Cardiac muscle cell (in vitro differentiated cells and primary cell): Measurements from ENCODE around the gene MAPKBP1. TPM values are rescaled to one million over a fixed set of nuclear protein-coding genes. Genes with fewer than 3 reads are reported as not detected.
A peak's percentile ranks its signal among the peaks of the same experiment; 100 is the strongest.
"Not testable (repeated sequence)": the region's sequence is repeated elsewhere in the genome, so short reads cannot be mapped to it uniquely, and the experiment has no call there.

Experiments used
- DNase-seq, 2 donors: peaks; one replicate each; pipeline versions ENCODE4 v3.0.0 to v3.0.0-alpha.2; 2010 to 2017; ENCODE audit warnings: low read depth in 1 of 2, low spot score in 1 of 2
- H3K27ac ChIP-seq: fragments of 200-600 bp; sonication (generic); 2 replicates; pipeline ENCODE4 v1.5.1; 2016
- H3K27me3 ChIP-seq: fragments of 200-600 bp; sonication (generic); 2 replicates; pipeline ENCODE4 v1.6.0; 2016; ENCODE audit warnings: control low read depth
- H3K36me3 ChIP-seq: fragments of 200-600 bp; sonication (generic); 2 replicates; pipeline ENCODE4 v1.5.1; 2016; ENCODE audit warnings: control low read depth
- H3K4me1 ChIP-seq: fragments of 200-600 bp; sonication (generic); 2 replicates; pipeline ENCODE4 v1.8.1; 2017; ENCODE audit warnings: low read depth, mild to moderate bottlenecking, mixed run types
- H3K4me3 ChIP-seq: fragments of 200-600 bp; sonication (generic); 2 replicates; pipeline ENCODE4 v1.5.1; 2016; ENCODE audit warnings: mild to moderate bottlenecking
- H3K9me3 ChIP-seq: fragments of 200-600 bp; sonication (generic); 2 replicates; pipeline ENCODE4 v1.5.1; 2017; ENCODE audit warnings: low read depth, mild to moderate bottlenecking, control low read depth
- polyA plus RNA-seq: library from polyadenylated mRNA; unstranded; fragments of >200 nt; fragmentation: Nextera tagmentation; extraction: Ambion mirVana; gene quantifications from 2 replicates; pipeline ENCODE4 v1.2.1, GENCODE V29; 2016
- total RNA-seq: library from RNA; depleted of rRNA; stranded (reverse); fragments of >200 nt; gene quantifications from 2 replicates; pipeline ENCODE4 v1.2.3, GENCODE V29; 2016
- TF ChIP-seq, protein P1 (sequence below): IDR thresholded peaks from 2 replicates; pipeline ENCODE4 v1.5.1; 2012; ENCODE audit warnings: low read depth, mild to moderate bottlenecking, low read length

Gene MAPKBP1, protein sequence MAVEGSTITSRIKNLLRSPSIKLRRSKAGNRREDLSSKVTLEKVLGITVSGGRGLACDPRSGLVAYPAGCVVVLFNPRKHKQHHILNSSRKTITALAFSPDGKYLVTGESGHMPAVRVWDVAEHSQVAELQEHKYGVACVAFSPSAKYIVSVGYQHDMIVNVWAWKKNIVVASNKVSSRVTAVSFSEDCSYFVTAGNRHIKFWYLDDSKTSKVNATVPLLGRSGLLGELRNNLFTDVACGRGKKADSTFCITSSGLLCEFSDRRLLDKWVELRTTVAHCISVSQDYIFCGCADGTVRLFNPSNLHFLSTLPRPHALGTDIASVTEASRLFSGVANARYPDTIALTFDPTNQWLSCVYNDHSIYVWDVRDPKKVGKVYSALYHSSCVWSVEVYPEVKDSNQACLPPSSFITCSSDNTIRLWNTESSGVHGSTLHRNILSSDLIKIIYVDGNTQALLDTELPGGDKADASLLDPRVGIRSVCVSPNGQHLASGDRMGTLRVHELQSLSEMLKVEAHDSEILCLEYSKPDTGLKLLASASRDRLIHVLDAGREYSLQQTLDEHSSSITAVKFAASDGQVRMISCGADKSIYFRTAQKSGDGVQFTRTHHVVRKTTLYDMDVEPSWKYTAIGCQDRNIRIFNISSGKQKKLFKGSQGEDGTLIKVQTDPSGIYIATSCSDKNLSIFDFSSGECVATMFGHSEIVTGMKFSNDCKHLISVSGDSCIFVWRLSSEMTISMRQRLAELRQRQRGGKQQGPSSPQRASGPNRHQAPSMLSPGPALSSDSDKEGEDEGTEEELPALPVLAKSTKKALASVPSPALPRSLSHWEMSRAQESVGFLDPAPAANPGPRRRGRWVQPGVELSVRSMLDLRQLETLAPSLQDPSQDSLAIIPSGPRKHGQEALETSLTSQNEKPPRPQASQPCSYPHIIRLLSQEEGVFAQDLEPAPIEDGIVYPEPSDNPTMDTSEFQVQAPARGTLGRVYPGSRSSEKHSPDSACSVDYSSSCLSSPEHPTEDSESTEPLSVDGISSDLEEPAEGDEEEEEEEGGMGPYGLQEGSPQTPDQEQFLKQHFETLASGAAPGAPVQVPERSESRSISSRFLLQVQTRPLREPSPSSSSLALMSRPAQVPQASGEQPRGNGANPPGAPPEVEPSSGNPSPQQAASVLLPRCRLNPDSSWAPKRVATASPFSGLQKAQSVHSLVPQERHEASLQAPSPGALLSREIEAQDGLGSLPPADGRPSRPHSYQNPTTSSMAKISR (N-terminal part only)
- total RNA-seq (59.5 and 109 TPM in 2 replicates), polyA plus RNA-seq (37.7 and 55.0 TPM in 2 replicates)

DNA sequence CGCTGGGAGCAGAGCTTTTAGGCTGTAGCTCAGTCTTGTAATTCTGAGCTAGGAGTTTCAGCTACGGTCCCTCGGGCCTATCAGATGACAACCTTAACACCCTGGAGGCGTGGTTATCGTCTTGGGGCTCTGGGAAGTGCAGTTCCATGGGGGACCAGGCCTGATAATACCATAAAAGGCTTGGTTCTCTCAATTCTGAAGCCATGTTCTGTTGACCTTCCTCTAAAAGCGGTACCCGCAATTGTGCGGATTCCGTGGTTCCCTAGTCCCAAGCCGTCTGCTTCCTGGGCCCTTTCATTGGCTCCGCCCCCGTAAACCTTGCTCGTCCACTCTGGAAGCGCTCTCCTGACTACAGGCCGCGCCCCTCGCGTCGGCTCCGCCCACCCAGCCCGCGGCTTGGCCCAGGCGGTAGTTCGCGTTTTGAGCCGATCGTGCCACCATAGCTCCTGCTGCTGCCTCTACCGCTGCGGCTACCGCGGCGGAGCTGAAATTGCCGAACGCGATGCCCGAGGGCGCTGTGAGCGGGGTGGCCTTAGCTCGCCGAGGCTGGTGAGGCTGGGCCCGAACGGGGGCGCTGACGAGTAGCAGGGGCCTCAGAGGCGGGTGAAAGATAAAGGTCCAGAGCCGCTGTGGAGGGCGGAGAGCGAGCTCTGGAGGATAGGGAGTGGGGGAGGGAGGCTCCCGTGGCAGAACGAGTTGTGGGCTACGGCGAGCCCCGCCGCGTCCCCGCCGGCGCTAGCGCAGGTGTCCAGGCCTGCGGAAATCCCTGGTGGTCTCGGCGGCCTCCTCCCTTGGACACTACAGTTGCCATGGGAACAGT lies at the start of gene MAPKBP1:
Gene MAPKBP1, plus strand, starts transcription at position 423 of the 820 bp plus-strand sequence. CDS start 792 bp downstream, outside the sequence.
- Histone ChIP-seq H3K36me3 (no peaks in the 10 kb centered on the region), H3K9me3 (no peaks in the 10 kb centered on the region), H3K27ac (peak within 1 kb of the TSS; percentile 93), H3K4me1 (peaks cover 39% of the 10 kb centered on the region), H3K27me3 (no peaks in the 10 kb centered on the region), H3K4me3 (peak within 1 kb of the TSS; percentile 59)
- TF ChIP-seq, protein P1, sequence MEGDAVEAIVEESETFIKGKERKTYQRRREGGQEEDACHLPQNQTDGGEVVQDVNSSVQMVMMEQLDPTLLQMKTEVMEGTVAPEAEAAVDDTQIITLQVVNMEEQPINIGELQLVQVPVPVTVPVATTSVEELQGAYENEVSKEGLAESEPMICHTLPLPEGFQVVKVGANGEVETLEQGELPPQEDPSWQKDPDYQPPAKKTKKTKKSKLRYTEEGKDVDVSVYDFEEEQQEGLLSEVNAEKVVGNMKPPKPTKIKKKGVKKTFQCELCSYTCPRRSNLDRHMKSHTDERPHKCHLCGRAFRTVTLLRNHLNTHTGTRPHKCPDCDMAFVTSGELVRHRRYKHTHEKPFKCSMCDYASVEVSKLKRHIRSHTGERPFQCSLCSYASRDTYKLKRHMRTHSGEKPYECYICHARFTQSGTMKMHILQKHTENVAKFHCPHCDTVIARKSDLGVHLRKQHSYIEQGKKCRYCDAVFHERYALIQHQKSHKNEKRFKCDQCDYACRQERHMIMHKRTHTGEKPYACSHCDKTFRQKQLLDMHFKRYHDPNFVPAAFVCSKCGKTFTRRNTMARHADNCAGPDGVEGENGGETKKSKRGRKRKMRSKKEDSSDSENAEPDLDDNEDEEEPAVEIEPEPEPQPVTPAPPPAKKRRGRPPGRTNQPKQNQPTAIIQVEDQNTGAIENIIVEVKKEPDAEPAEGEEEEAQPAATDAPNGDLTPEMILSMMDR: peak; percentile 76
- peak; percentile 99 for DNase-seq

DNA sequence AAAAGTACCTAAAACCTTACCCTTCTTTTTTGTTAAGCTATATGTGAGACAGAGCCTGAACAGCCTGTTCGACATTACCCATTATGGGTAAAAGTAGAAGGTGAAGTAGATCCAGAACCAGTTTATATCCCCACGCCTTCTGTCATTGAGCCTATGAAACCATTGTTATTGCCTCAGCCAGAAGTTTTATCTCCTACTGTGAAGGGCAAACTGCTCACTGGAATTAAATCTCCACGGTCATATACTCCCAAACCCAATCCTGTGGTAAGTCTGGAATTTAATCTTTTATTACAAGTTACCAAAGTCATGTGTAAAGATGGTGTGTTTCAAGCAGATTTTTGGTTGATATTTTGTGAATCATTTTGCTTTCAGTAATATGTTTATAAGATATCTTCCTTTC lies 47.1 kb upstream of the MAPKBP1 start:
- no peak overlapping the region for H3K4me3 ChIP-seq
- H3K9me3 ChIP-seq: no peaks in the 10 kb centered on the region
- no peaks in the 10 kb centered on the region for H3K4me1 ChIP-seq
- H3K27me3 ChIP-seq: no peaks in the 10 kb centered on the region
- H3K27ac ChIP-seq: no peak overlapping the region
- H3K36me3 ChIP-seq: peaks cover 21% of the 10 kb centered on the region
- TF ChIP-seq, protein P1: no peak
- DNase-seq: peak in 1 of 2 donors; percentile 73

DNA sequence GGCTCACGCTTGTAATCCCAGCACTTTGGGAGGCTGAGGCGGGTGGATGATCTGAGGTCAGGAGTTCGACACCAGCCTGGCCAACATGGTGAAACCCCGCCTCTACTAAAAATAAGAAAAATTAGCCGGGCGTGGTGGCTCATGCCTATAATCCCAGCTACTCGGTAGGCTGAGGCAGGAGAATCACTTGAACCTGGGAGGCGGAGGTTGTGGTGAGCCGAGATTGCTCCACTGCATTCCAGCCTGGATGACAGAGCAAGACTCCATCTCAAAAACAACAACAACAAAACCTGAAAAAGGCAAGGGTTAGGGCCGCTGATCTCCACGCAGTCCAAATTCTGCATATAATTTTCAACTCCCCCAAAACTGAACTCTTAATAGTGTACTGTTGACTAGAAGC lies 46.2 kb upstream of the MAPKBP1 start:
- not testable (repeated sequence) for H3K27ac ChIP-seq, H3K4me3 ChIP-seq, H3K9me3 ChIP-seq, H3K27me3 ChIP-seq, H3K4me1 ChIP-seq
- DNase-seq: peak in 1 of 2 donors; percentile 5
- H3K36me3 ChIP-seq: peaks cover 21% of the 10 kb centered on the region

DNA sequence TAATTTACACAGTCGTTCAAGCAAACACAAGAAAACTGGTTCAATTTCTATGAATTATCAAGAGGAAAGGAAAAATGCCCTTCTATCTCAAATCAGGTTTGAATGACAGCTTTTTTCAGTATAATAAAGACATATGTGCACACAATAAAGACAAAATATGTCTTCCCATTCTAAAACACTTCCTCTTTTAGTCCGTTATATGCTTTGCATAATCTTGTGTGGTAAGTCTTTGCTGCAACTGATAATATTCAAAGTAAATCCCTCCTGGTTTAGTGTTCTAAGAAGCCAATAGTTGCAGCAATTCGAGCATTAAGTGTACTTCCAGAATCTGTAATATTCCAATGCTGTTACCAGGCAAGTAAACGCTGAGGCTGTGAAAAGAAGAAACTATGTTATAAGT lies 43.7 kb upstream of the MAPKBP1 start:
- no peak overlapping the region for H3K27ac ChIP-seq
- H3K4me1 ChIP-seq: no peaks in the 10 kb centered on the region
- TF ChIP-seq, protein P1: no peak
- no peaks in the 10 kb centered on the region for H3K27me3 ChIP-seq
- H3K36me3 ChIP-seq: peaks cover 36% of the 10 kb centered on the region
- no peak for DNase-seq
- H3K9me3 ChIP-seq: no peaks in the 10 kb centered on the region
- H3K4me3 ChIP-seq: no peak overlapping the region

DNA sequence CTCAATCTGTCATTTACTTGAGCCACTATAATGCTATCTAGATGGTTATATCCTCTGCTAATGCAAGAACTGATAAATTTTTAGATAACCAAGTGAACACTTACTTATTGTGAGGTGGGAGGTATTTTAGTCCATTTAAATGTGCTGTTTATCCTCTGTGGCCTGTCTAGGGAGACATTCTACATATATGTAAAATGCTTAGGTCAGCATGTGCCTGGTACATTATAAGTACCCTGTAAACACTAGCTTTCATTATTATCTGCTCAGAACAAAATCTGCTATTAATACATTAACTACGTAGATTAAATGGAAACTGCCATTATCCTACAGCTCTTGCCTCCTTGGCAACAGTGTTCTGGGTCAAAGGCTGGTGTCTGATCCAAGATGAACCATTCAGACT lies 41.8 kb upstream of the MAPKBP1 start:
- peaks cover 55% of the 10 kb centered on the region for H3K36me3 ChIP-seq
- no peaks in the 10 kb centered on the region for H3K4me1 ChIP-seq
- H3K9me3 ChIP-seq: no peaks in the 10 kb centered on the region
- DNase-seq: no peak
- TF ChIP-seq, protein P1: no peak
- H3K27me3 ChIP-seq: no peaks in the 10 kb centered on the region
- no peak overlapping the region for H3K4me3 ChIP-seq
- no peak overlapping the region for H3K27ac ChIP-seq
